Gastroesophageal sphincter (tissue), 3 donors: ENCODE data around the gene SLC35F4.

Source experiments
- CTCF ChIP-seq, 4 experiments: fragments of 200-600 bp in 2 of 4; fragments of 450-650 bp in 2 of 4; sonication (generic) in 1 of 4; IDR thresholded peaks; one replicate each; pipeline ENCODE4 v1.5.1; 2017 to 2019; ENCODE audit warnings: antibody characterized with exemption in 4 of 4, mild to moderate bottlenecking in 2 of 4, moderate library complexity in 2 of 4
- POLR2AphosphoS5 ChIP-seq: sonication (generic); formaldehyde crosslinking; IDR thresholded peaks from one replicate; pipeline ENCODE4 v1.6.1; 2017; ENCODE audit warnings: antibody characterized with exemption

- TF ChIP-seq CTCF (IDR thresholded peaks at IDR 0.05) (no peak), POLR2AphosphoS5 (no peak)
These were observed 18.8 kb downstream of the SLC35F4 start for GRCh38 chr14:57847096-57847495.
